SK-N-SH treated with all-trans-retinoic acid at 6 μM for 48 hours (cell line): ENCODE data around the gene ANP32A.

Source experiments
- BACH2 ChIP-seq: fragments of 250-450 bp; sonication (Bioruptor Pico); IDR thresholded peaks from 2 replicates; pipeline ENCODE4 v1.9.0; 2021; ENCODE audit warnings: mild to moderate bottlenecking, borderline replicate concordance
- CREB5 ChIP-seq: fragments of 250-450 bp; sonication (Bioruptor Pico); IDR thresholded peaks from 2 replicates; pipeline ENCODE4 v1.5.1; 2020; ENCODE audit warnings: low read depth, mild to moderate bottlenecking, moderate library complexity
- ESRRG ChIP-seq: fragments of 250-450 bp; sonication (Bioruptor Pico); IDR thresholded peaks from 2 replicates; pipeline ENCODE4 v1.6.1; 2021; ENCODE audit warnings: mild to moderate bottlenecking
- GLIS3 ChIP-seq: fragments of 250-450 bp; sonication (Bioruptor Pico); IDR thresholded peaks from 2 replicates; pipeline ENCODE4 v1.5.0; 2020; ENCODE audit warnings: mild to moderate bottlenecking, moderate library complexity
- PATZ1 ChIP-seq: fragments of 250-450 bp; sonication (Bioruptor Pico); IDR thresholded peaks from 2 replicates; pipeline ENCODE4 v1.8.0; 2020; ENCODE audit warnings: mild to moderate bottlenecking, moderate library complexity, borderline replicate concordance
- PPARA ChIP-seq: fragments of 250-450 bp; sonication (Bioruptor Pico); IDR thresholded peaks from 2 replicates; pipeline ENCODE4 v1.5.0; 2020; ENCODE audit warnings: mild to moderate bottlenecking, borderline replicate concordance
- RARB ChIP-seq: fragments of 250-450 bp; sonication (Bioruptor Pico); IDR thresholded peaks from 2 replicates; pipeline ENCODE4 v1.8.0; 2021; ENCODE audit warnings: mild to moderate bottlenecking, moderate library complexity
- ZNF70 ChIP-seq: fragments of 450-650 bp; formaldehyde crosslinking; IDR thresholded peaks from 2 replicates; pipeline ENCODE4 v1.5.0; 2020; ENCODE audit warnings: mild to moderate bottlenecking, moderate library complexity

- TF ChIP-seq GLIS3 (no peak), PPARA (CRISPR knock-in tag) (no peak), ESRRG (no peak), RARB (no peak), ZNF70 (CRISPR knock-in tag) (no peak), CREB5 (CRISPR knock-in tag) (no peak), PATZ1 (CRISPR knock-in tag) (no peak), BACH2 (CRISPR knock-in tag) (no peak)
These were observed 2.9 kb upstream of the ANP32A start for GRCh38 chr15:68823561-68823960.
